ENCODE results near the gene WDR91. TPM values are rescaled to one million over a fixed set of nuclear protein-coding genes. Genes with fewer than 3 reads are reported as not detected.
A peak's percentile ranks its signal among the peaks of the same experiment; 100 is the strongest.

WDR91 gene
- total RNA-seq, 3 donors from 2014 or later, result 6.4 to 15.4 (median 10.1) TPM

GRCh38 chr7:135245226-135246190 lies 34.2 kb upstream of the WDR91 start:
- no peak for ATAC-seq
- Histone ChIP-seq H3K36me3 (ENCODE audit: low read depth) (no peaks in the 10 kb centered on the region), H3K4me3 (no peak overlapping the region), H3K9me3 (no peaks in the 10 kb centered on the region), H3K4me1 (ENCODE audit: low read depth) (no peaks in the 10 kb centered on the region)
- no peak for TF ChIP-seq CTCF (IDR thresholded peaks at IDR 0.05)
- no peak for DNase-seq
- intact Hi-C loops (cut with DNase I, micrococcal nuclease), result no loop called here

- Histone ChIP-seq H3K4me1 (ENCODE audit: low read depth) (no peaks in the 10 kb centered on the region), H3K36me3 (ENCODE audit: low read depth) (no peaks in the 10 kb centered on the region), H3K9me3 (no peaks in the 10 kb centered on the region), H3K4me3 (no peak overlapping the region)
- intact Hi-C loops (cut with DNase I, micrococcal nuclease), result no loop called here
- no peak for DNase-seq
- no peak for ATAC-seq
- TF ChIP-seq CTCF (IDR thresholded peaks at IDR 0.05), result no peak
Observed at GRCh38 chr7:135242096-135242684, 30.9 kb upstream of the WDR91 start.

- no peak for TF ChIP-seq CTCF (IDR thresholded peaks at IDR 0.05)
- DNase-seq (no peak), ATAC-seq (no peak)
- Histone ChIP-seq H3K4me1 (ENCODE audit: low read depth) (no peaks in the 10 kb centered on the region), H3K36me3 (ENCODE audit: low read depth) (no peaks in the 10 kb centered on the region), H3K9me3 (no peaks in the 10 kb centered on the region), H3K4me3 (no peak overlapping the region)
- intact Hi-C loops (cut with DNase I, micrococcal nuclease), result no loop called here
Observed at GRCh38 chr7:135240441-135240840, 29.1 kb upstream of the WDR91 start.

- Histone ChIP-seq H3K4me3 (no peak overlapping the region), H3K9me3 (no peaks in the 10 kb centered on the region), H3K36me3 (ENCODE audit: low read depth) (no peaks in the 10 kb centered on the region), H3K4me1 (ENCODE audit: low read depth) (no peaks in the 10 kb centered on the region)
- no peak for TF ChIP-seq CTCF (IDR thresholded peaks at IDR 0.05)
- intact Hi-C loops (cut with DNase I, micrococcal nuclease), result no loop called here
- DNase-seq (no peak), ATAC-seq (no peak)
Observed at GRCh38 chr7:135239263-135239662, 27.9 kb upstream of the WDR91 start.

GRCh38 chr7:135238112-135238744 lies 26.9 kb upstream of the WDR91 start:
- Histone ChIP-seq H3K9me3 (no peaks in the 10 kb centered on the region), H3K36me3 (ENCODE audit: low read depth) (no peaks in the 10 kb centered on the region), H3K4me3 (no peak overlapping the region), H3K4me1 (ENCODE audit: low read depth) (no peaks in the 10 kb centered on the region)
- intact Hi-C loops (cut with DNase I, micrococcal nuclease), result no loop called here
- no peak for TF ChIP-seq CTCF (IDR thresholded peaks at IDR 0.05)
- ATAC-seq (peak; percentile 33), DNase-seq (no peak)
